ENCODE data around the gene LURAP1L. TPM values are rescaled to one million over a fixed set of nuclear protein-coding genes. Genes with fewer than 3 reads are reported as not detected.

Gene LURAP1L
- total RNA-seq, 2 experiments from 2014 or later: not detected

DNA sequence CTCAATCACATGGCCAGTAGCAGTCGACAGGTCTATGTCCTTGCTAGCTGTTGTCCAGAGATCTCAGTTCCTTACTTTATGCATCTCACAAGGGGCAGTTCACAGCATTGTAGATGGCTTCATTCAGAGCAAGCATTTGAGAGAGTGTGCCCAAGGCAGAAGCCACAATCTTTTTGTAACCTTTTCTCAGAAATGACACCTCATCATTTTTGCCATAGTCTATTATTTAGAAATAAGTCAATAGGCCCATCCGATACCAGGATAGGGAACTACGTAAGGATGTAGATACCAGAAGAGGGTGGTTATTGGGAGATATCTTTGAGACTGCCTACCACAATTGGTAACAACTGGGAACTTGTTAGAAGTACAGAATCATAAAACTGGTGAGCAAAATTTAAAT, 37.1 kb downstream of the LURAP1L start:
- ATAC-seq (no peak), DNase-seq (no peak)
- H3K9me3 Mint-ChIP-seq (ENCODE audit: low read depth): peaks cover 6% of the 10 kb centered on the region
- no peaks in the 10 kb centered on the region for H3K4me1 Mint-ChIP-seq
- H3K4me3 Mint-ChIP-seq: no peak overlapping the region
- H3K36me3 Mint-ChIP-seq: no peaks in the 10 kb centered on the region
- no peak overlapping the region for H3K27ac Mint-ChIP-seq
- CTCF ChIA-PET: no interaction called here
- H3K27me3 Mint-ChIP-seq: no peaks in the 10 kb centered on the region

DNA sequence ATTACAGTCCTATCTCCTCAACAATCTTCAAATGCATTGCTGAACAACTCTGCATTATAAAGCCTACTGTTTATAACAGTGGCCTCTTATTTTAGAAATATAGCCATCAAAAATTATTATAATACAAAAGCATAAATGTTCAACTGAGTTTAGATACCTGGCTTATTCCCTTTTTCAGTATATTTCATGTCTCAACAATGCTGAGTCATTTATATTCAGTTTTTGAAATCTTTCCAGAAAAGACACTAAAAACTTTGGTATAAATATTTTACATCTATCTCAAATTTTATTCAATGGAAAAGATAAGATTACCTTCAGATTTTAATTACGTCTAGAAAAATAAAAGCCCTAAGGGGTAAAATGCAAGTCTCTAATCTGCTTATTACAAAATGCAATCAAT, 37.9 kb downstream of the LURAP1L start:
- Mint-ChIP-seq H3K27me3 (no peaks in the 10 kb centered on the region), H3K27ac (no peak overlapping the region), H3K4me3 (no peak overlapping the region), H3K4me1 (no peaks in the 10 kb centered on the region), H3K36me3 (no peaks in the 10 kb centered on the region), H3K9me3 (ENCODE audit: low read depth) (peaks cover 6% of the 10 kb centered on the region)
- CTCF ChIA-PET: no interaction called here
- ATAC-seq (no peak), DNase-seq (no peak)

GRCh38 chr9:12813533-12813932, 38.7 kb downstream of the LURAP1L start:
- no peak overlapping the region for H3K4me3 Mint-ChIP-seq
- no peak for ATAC-seq
- no peaks in the 10 kb centered on the region for H3K36me3 Mint-ChIP-seq
- CTCF ChIA-PET: no interaction called here
- H3K9me3 Mint-ChIP-seq (ENCODE audit: low read depth): peaks cover 7% of the 10 kb centered on the region
- no peak overlapping the region for H3K27ac Mint-ChIP-seq
- no peaks in the 10 kb centered on the region for H3K27me3 Mint-ChIP-seq
- no peaks in the 10 kb centered on the region for H3K4me1 Mint-ChIP-seq
- no peak for DNase-seq

DNA sequence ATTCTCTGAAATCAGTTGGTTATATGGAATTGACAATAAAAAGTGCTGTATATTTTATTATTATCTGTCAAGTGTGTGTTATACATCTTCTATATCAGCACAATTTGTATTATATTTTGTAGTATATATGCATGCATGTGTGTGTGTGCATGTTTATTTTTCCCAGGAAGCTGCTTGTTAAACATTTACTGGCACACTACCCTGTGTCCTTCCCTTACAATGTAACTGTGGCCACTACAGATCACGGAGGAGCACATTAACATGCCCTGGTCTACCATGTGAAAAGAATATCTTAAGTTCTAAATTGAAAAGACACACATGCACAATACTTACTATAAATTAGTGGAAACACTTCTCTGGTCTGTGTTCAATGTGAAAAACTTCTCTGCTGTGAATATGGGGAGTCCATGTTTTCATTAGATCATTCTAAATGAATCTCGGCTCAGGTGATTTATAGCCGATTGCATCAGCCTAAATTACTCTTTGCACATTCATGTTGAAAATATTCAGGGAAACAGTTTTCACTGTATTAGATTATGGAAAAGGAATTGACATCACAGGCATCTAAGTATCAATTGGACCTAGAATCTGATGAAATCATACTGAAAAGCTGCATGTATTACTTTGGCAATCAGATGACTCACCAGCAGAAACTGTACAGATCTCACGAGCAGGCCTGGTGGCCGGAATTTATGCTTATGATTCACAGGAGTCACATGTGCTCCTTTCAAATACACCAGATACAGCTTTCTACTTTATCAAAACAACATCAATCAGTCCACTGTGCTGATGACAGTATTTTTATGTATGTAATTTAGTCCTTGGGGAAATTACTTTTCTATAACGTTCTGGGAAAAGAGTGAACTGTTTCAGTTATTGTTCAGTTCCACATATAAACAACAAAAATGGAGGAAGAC, 39.4 kb downstream of the LURAP1L start:
- CTCF ChIA-PET: no interaction called here
- H3K4me3 Mint-ChIP-seq: no peak overlapping the region

GRCh38 chr9:12814877-12815237, 40.0 kb downstream of the LURAP1L start:
- Mint-ChIP-seq H3K4me3 (no peak overlapping the region), H3K4me1 (no peaks in the 10 kb centered on the region), H3K27ac (no peak overlapping the region), H3K9me3 (ENCODE audit: low read depth) (peaks cover 7% of the 10 kb centered on the region), H3K36me3 (no peaks in the 10 kb centered on the region), H3K27me3 (no peaks in the 10 kb centered on the region)
- DNase-seq: no peak
- no peak for ATAC-seq
- CTCF ChIA-PET: no interaction called here

More for the DNA sequence above, 39.4 kb downstream of the LURAP1L start:
- no peak for ATAC-seq
- no peak overlapping the region for H3K27ac Mint-ChIP-seq
- H3K27me3 Mint-ChIP-seq: no peaks in the 10 kb centered on the region
- no peak for DNase-seq
- peaks cover 5% of the 10 kb centered on the region for H3K9me3 Mint-ChIP-seq (ENCODE audit: low read depth)
- H3K4me1 Mint-ChIP-seq: no peaks in the 10 kb centered on the region
- no peaks in the 10 kb centered on the region for H3K36me3 Mint-ChIP-seq

DNA sequence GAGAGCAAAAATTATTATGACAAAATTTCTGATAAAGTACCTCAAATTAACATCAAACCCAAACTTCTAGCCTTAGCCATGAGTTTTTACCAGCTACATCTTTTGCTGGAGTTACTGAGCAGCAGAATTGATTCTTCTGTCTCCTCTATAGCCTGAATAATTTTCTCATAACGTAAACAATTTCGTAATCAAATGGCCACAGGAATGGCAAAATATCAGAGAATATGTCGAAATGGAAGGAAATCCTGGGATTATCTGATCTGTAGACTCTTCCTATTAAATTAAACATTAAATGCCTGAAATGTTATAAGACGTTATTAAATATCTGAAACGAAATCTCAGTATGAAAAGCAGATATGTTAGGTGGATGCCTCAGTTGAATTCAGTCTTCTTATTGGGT, 41.1 kb downstream of the LURAP1L start:
- Mint-ChIP-seq H3K27ac (no peak overlapping the region), H3K36me3 (no peaks in the 10 kb centered on the region), H3K27me3 (no peaks in the 10 kb centered on the region), H3K9me3 (ENCODE audit: low read depth) (peaks cover 7% of the 10 kb centered on the region), H3K4me3 (no peak overlapping the region), H3K4me1 (no peaks in the 10 kb centered on the region)
- no peak for DNase-seq
- ATAC-seq: no peak
- CTCF ChIA-PET: no interaction called here

DNA sequence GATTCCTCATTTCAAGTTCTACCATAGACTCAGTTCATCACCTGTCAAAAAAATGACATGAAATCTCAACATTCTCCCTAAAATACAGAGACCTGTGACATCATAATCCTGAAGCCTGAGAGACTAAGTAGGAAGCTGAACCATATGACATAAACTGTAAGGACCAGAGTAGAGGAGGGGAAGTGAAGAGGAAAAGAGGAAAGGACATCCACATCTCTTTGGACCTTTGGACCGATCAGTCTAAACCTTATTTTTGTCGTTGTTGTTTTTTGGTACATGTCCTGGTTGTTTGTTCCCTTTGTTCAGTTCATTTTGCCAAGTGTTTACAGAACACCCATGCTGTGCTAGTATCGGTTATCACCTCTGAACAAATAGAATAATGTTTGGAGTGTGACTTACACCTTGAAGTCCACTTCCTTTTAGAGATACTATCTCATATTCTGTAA, 41.9 kb downstream of the LURAP1L start:
- H3K27ac Mint-ChIP-seq: no peak overlapping the region
- CTCF ChIA-PET: no interaction called here
- peaks cover 7% of the 10 kb centered on the region for H3K9me3 Mint-ChIP-seq (ENCODE audit: low read depth)

DNA sequence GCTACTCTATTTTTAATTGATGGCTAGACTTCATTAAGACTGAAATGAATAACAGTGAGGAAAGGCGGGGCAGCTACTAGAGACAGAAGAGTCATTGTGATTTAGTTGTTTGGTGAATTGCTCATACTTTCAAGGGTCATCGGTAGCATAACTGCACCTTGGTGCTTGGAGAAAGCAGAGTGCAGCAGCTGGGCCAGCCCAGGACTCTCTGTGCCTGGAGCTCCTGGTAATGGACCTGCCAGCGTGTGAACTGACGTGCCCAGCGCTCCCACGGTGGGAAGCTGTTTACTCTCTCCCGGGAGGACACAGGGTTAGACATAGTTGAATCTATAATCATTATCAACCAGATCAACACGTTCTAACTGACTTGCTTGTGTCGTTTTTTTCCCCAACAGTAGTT, 42.9 kb downstream of the LURAP1L start:
- H3K9me3 Mint-ChIP-seq (ENCODE audit: low read depth): peaks cover 4% of the 10 kb centered on the region
- H3K27ac Mint-ChIP-seq: no peak overlapping the region
- H3K4me1 Mint-ChIP-seq: no peaks in the 10 kb centered on the region
- H3K4me3 Mint-ChIP-seq: no peak overlapping the region
- DNase-seq (no peak), ATAC-seq (no peak)
- CTCF ChIA-PET: no interaction called here
- H3K27me3 Mint-ChIP-seq: no peaks in the 10 kb centered on the region
- H3K36me3 Mint-ChIP-seq: no peaks in the 10 kb centered on the region

More for the DNA sequence above, 41.9 kb downstream of the LURAP1L start:
- ATAC-seq (no peak), DNase-seq (no peak)
- Mint-ChIP-seq H3K27me3 (no peaks in the 10 kb centered on the region), H3K36me3 (no peaks in the 10 kb centered on the region), H3K4me1 (no peaks in the 10 kb centered on the region), H3K4me3 (no peak overlapping the region)

GRCh38 chr9:12818431-12819000, 43.7 kb downstream of the LURAP1L start:
- Mint-ChIP-seq H3K27ac (no peak overlapping the region), H3K36me3 (no peaks in the 10 kb centered on the region), H3K9me3 (ENCODE audit: low read depth) (peaks cover 4% of the 10 kb centered on the region), H3K4me3 (no peak overlapping the region), H3K4me1 (no peaks in the 10 kb centered on the region), H3K27me3 (no peaks in the 10 kb centered on the region)
- no peak for ATAC-seq
- no peak for DNase-seq
- CTCF ChIA-PET: no interaction called here

DNA sequence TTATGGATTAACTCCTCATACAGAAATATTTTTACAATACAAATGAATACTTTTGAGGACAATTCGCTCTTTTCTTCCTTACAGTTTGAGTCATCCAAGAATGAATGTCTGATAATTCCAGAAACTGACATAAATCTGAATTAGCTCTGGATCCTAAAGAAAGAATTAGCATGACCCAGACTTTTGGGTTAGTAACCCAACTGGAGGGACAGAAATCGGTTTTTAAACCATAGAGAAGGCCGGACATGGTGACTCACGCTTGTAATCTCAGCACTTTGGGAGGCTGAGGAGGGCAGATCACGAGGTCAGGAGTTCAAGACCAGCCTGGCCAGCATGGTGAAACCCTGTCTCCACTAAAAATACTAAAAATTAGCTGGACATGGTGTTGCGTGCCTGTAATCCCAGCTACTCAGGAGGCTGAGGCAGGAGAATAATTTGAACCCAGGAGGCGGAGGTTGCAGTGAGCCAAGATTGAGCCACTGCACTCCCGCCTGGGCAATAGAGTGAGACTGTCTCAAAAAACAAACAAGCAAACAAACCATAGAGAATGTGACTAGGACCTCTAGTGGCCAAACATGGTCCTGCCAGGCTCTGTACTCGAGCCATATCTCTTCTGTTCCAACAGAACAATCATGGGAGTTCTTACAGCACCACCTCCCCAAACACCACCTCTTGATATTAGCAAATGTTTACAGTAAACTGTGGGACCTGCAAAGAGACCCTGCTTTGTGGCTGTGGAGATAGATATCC, 44.8 kb downstream of the LURAP1L start:
- Mint-ChIP-seq H3K36me3 (no peaks in the 10 kb centered on the region), H3K27ac (no peak overlapping the region), H3K27me3 (no peaks in the 10 kb centered on the region), H3K4me1 (no peaks in the 10 kb centered on the region), H3K4me3 (no peak overlapping the region), H3K9me3 (ENCODE audit: low read depth) (peaks cover 4% of the 10 kb centered on the region)
- ATAC-seq: no peak
- CTCF ChIA-PET: no interaction called here
- DNase-seq: no peak

DNA sequence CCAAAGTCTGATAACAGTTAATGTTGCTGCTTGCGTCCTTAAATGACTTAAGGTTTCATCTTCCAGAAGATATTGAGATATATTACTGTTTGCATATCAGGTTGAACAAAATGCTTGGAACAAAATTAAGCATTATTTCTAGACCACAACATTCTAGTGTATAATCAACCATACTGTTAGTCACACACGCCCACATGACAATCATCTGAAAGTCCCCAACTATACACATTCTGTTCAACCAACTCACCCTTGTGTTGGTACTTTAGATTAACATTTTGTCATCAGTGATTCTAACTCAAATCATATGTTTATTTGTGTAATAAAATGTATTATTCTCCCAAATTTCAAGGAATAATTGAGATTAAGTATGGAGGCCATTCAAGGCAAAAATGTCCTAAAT, 47.3 kb downstream of the LURAP1L start:
- DNase-seq: no peak
- Mint-ChIP-seq H3K27ac (no peak overlapping the region), H3K36me3 (no peaks in the 10 kb centered on the region), H3K9me3 (ENCODE audit: low read depth) (peaks cover 4% of the 10 kb centered on the region), H3K27me3 (no peaks in the 10 kb centered on the region), H3K4me3 (no peak overlapping the region), H3K4me1 (no peaks in the 10 kb centered on the region)
- ATAC-seq: no peak
- CTCF ChIA-PET: no interaction called here

GRCh38 chr9:12826924-12827565, 52.2 kb downstream of the LURAP1L start:
- ATAC-seq (no peak), DNase-seq (no peak)
- Mint-ChIP-seq H3K4me1 (no peaks in the 10 kb centered on the region), H3K9me3 (ENCODE audit: low read depth) (peaks cover 5% of the 10 kb centered on the region), H3K4me3 (no peak overlapping the region), H3K36me3 (no peaks in the 10 kb centered on the region), H3K27ac (no peak overlapping the region), H3K27me3 (no peaks in the 10 kb centered on the region)
- CTCF ChIA-PET: no interaction called here

DNA sequence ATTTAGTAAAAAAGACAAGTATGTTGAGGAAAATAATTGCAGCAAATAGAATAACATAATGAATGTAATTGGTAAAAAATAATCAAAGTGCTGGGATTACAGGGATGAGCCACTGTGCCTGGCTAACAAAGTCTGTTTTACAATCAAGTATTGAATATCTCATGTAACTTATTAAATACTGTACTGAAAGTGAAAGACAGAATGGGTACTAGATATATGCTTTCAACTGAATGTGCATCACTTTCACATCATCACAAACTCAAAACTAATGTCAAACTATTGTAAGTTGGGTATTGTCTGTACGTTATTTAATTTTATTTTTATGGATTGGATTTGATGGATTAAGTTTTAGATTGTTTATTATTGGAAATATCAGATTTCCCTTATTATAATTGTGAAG, 58.9 kb downstream of the LURAP1L start:
- ATAC-seq (no peak), DNase-seq (no peak)
- Mint-ChIP-seq H3K36me3 (no peaks in the 10 kb centered on the region), H3K4me3 (no peak overlapping the region), H3K27me3 (no peaks in the 10 kb centered on the region), H3K9me3 (ENCODE audit: low read depth) (peaks cover 23% of the 10 kb centered on the region), H3K4me1 (no peaks in the 10 kb centered on the region), H3K27ac (no peak overlapping the region)
- CTCF ChIA-PET: interaction anchor here (0.6 kb wide), 1 partner anchor 1123 kb away, joined by 5 read pairs; no protein-coding TSS in a partner anchor
